PFSK-1 (cell line): ENCODE data around the gene KLHL8.

Experiments
- FOXP2 ChIP-seq: optimal IDR thresholded peaks from 2 replicates; pipeline ENCODE3; 2011; ENCODE audit warnings: borderline replicate concordance, control low read depth, inconsistent platforms; ENCODE audit not compliant: insufficient read depth; ENCODE audit errors: extremely low read length, extremely low read depth
- POLR2AphosphoS5 ChIP-seq: IDR thresholded peaks from 2 replicates; pipeline ENCODE4 v1.6.1; 2012; ENCODE audit warnings: low read depth, mild to moderate bottlenecking, control low read depth, low read length, moderate library complexity
- SIN3A ChIP-seq: IDR thresholded peaks from 2 replicates; pipeline ENCODE4 v1.6.1; 2012; ENCODE audit warnings: mild to moderate bottlenecking, low read length, moderate library complexity, borderline replicate concordance; ENCODE audit not compliant: insufficient read depth
- TAF1 ChIP-seq: IDR thresholded peaks from 2 replicates; pipeline ENCODE4 v1.6.1; 2012; ENCODE audit warnings: low read length, control low read depth, borderline replicate concordance; ENCODE audit not compliant: insufficient read depth
- TF ChIP-seq, protein P1 (sequence below), 2 experiments: IDR thresholded peaks; 2 replicates each; pipeline versions ENCODE4 v1.6.1 to v1.8.0; 2011 to 2012; ENCODE audit warnings: low read depth in 2 of 2, low read length in 2 of 2, control low read depth in 1 of 2, inconsistent platforms in 1 of 2, mild to moderate bottlenecking in 1 of 2, moderate library complexity in 1 of 2; ENCODE audit not compliant: insufficient read depth in 1 of 2

The KLHL8 gene

GRCh38 chr4:87227751-87228151 lies 7.3 kb upstream of the KLHL8 start:
- TF ChIP-seq, protein P1, sequence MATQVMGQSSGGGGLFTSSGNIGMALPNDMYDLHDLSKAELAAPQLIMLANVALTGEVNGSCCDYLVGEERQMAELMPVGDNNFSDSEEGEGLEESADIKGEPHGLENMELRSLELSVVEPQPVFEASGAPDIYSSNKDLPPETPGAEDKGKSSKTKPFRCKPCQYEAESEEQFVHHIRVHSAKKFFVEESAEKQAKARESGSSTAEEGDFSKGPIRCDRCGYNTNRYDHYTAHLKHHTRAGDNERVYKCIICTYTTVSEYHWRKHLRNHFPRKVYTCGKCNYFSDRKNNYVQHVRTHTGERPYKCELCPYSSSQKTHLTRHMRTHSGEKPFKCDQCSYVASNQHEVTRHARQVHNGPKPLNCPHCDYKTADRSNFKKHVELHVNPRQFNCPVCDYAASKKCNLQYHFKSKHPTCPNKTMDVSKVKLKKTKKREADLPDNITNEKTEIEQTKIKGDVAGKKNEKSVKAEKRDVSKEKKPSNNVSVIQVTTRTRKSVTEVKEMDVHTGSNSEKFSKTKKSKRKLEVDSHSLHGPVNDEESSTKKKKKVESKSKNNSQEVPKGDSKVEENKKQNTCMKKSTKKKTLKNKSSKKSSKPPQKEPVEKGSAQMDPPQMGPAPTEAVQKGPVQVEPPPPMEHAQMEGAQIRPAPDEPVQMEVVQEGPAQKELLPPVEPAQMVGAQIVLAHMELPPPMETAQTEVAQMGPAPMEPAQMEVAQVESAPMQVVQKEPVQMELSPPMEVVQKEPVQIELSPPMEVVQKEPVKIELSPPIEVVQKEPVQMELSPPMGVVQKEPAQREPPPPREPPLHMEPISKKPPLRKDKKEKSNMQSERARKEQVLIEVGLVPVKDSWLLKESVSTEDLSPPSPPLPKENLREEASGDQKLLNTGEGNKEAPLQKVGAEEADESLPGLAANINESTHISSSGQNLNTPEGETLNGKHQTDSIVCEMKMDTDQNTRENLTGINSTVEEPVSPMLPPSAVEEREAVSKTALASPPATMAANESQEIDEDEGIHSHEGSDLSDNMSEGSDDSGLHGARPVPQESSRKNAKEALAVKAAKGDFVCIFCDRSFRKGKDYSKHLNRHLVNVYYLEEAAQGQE (IDR thresholded peaks at IDR 0.05; ENCODE audit: insufficient read depth in 1 of 2, low read depth in 2 of 2, low read length in 2 of 2) = no peak
- TF ChIP-seq FOXP2 (no peak), SIN3A (no peak), POLR2AphosphoS5 (no peak), TAF1 (no peak)

DNA sequence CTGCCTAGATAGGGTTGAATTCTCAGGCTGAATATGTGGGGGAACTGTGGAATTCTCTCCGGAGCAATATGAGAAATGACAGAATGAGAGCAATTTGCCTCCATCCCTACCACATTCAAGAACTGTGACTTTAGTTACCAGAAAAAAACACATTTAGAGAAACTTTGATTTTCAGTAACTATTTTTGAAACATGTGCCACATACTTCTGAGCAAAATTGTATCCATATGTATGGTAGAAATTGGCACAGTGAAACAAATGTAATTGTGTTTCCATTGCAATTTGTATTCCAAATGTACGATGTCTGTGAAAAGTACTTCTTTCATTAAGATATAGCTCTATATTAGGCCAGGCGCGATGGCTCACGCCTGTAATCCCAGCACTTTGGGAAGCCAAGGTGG lies 5.5 kb upstream of the KLHL8 start:
- TF ChIP-seq TAF1 (no peak), POLR2AphosphoS5 (no peak), FOXP2 (no peak), SIN3A (no peak)
- TF ChIP-seq, protein P1 (IDR thresholded peaks at IDR 0.05; ENCODE audit: insufficient read depth in 1 of 2, low read depth in 2 of 2, low read length in 2 of 2) = no peak

DNA sequence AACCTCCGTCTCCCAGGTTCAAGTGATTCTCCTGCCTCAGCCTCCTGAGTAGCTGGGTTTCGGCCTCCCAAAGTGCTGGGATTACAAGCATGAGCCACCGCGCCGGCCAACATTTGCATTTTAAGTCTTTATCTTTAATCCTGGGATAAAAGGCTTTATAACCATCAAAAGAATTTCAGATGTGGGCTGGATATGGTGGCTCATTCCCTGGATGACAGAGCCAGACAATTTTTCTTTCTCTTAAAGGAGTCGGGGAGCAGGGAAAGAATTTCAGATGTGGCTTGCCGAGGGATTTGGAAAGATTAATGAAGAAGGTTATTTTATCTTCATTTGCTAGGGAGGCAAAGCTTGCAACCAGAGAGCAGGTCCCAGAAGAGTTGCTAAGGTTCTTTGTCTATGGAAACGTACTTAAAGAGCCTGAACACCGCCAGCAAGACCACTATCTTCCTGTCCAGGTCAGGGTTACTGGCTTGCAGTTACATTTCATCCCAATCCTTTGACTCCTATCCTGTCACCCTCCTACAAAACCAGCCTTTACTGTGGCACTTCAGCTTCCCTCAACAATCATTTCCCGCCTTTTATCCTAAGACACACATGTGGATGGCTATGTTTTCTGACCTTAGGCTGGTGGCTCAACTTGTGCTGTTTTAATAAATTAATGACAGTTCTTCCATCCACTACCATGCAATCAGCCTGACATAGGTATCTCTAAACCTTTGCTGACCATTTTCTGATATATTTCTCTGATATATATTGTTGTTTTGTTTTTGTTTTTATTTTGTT lies 3.9 kb upstream of the KLHL8 start:
- TF ChIP-seq TAF1 (no peak), SIN3A (no peak), POLR2AphosphoS5 (no peak)
- TF ChIP-seq, protein P1 (IDR thresholded peaks at IDR 0.05; ENCODE audit: insufficient read depth in 1 of 2, low read depth in 2 of 2, low read length in 2 of 2) = no peak

GRCh38 chr4:87219632-87220093 lies 755 bp downstream of the KLHL8 start:
- TF ChIP-seq TAF1 = no peak
- TF ChIP-seq, protein P1 (IDR thresholded peaks at IDR 0.05; ENCODE audit: insufficient read depth in 1 of 2, low read depth in 2 of 2, low read length in 2 of 2) = 0 out of 4 replicates have a peak, but pooled peaks of 1 of the 2 experiments have one; percentile 1

- no peak for TF ChIP-seq TAF1
- no peak for TF ChIP-seq FOXP2
- TF ChIP-seq POLR2AphosphoS5 = no peak
- TF ChIP-seq, protein P1 (IDR thresholded peaks at IDR 0.05; ENCODE audit: insufficient read depth in 1 of 2, low read depth in 2 of 2, low read length in 2 of 2) = no peak
- TF ChIP-seq SIN3A = no peak
Measured at GRCh38 chr4:87216469-87216868, 3.9 kb downstream of the KLHL8 start.
